B cell (primary cell): ENCODE results near the gene RIN2. TPM values are rescaled to one million over a fixed set of nuclear protein-coding genes. Genes with fewer than 3 reads are reported as not detected.

ENCODE experiments used
- ATAC-seq: fragments of 200-7000 bp; cut with Tn5 transposase; one replicate; pipeline ENCODE4 v1.10.0; 2021; ENCODE audit warnings: low read depth, mild to moderate bottlenecking, moderate number of reproducible peaks, moderate library complexity
- CTCF ChIA-PET: fragments of 350-600 bp; sonication (Branson Sonifier 250); formaldehyde crosslinking; loops from one replicate; lab custom pipeline; 2021; ENCODE audit warnings: antibody characterized with exemption, inconsistent platforms; lab: Charles Lee
- POLR2A ChIA-PET: fragments of 350-600 bp; sonication (Branson Sonifier 250); formaldehyde crosslinking; loops from one replicate; lab custom pipeline; 2021; ENCODE audit warnings: antibody characterized with exemption; lab: Charles Lee
- DNase-seq: peaks from one replicate; pipeline ENCODE4 v3.0.0; 2013
- H2AFZ ChIP-seq: 2 replicates; pipeline ENCODE4 v1.6.1; 2012; ENCODE audit warnings: mild to moderate bottlenecking, low read depth, low read length; ENCODE audit not compliant: insufficient read depth, poor library complexity, severe bottlenecking
- H3K27ac ChIP-seq, 2 donors: 1 replicate in 1 of 2; 2 replicates in 1 of 2; pipeline ENCODE4 v1.5.1; 2012 to 2013; ENCODE audit warnings: low read length in 2 of 2, mild to moderate bottlenecking in 2 of 2, moderate library complexity in 1 of 2
- H3K27me3 ChIP-seq, 4 experiments: fragments of 200-600 bp in 1 of 4; sonication (generic) in 1 of 4; replicated peaks in 1 of 4; 1 replicate in 2 of 4; 2 replicates in 2 of 4; pipeline versions ENCODE4 v1.6.1 to v1.7.0; 2013 to 2016; ENCODE audit warnings: low read length in 3 of 4, mild to moderate bottlenecking in 2 of 4, mixed read lengths in 1 of 4, moderate library complexity in 1 of 4; ENCODE audit not compliant: insufficient read depth in 4 of 4, control insufficient read depth in 3 of 4; ENCODE audit errors: control extremely low read depth in 1 of 4
- H3K36me3 ChIP-seq, 2 experiments: replicated peaks in 1 of 2; 1 replicate in 1 of 2; 2 replicates in 1 of 2; pipeline versions ENCODE4 v1.6.1 to v1.7.1; 2013; ENCODE audit warnings: low read length in 1 of 2; ENCODE audit not compliant: insufficient read depth in 2 of 2, control insufficient read depth in 1 of 2; ENCODE audit errors: control extremely low read depth in 1 of 2, extremely low read depth in 1 of 2
- H3K4me1 ChIP-seq, 2 donors: fragments of 200-600 bp in 1 of 2; sonication (generic) in 1 of 2; 1 replicate in 1 of 2; 2 replicates in 1 of 2; pipeline versions ENCODE4 v1.5.1 to v1.6.1; 2013 to 2017; ENCODE audit warnings: low read length in 2 of 2; ENCODE audit not compliant: control insufficient read depth in 2 of 2, insufficient read depth in 2 of 2
- H3K4me2 ChIP-seq: replicated peaks from 2 replicates; pipeline ENCODE3; 2012; ENCODE audit warnings: mild to moderate bottlenecking, low read depth, low read length; ENCODE audit not compliant: poor library complexity, severe bottlenecking
- H3K4me3 ChIP-seq, 5 experiments: fragments of 200-600 bp in 1 of 5; sonication (generic) in 1 of 5; 1 replicate in 3 of 5; 2 replicates in 2 of 5; pipeline versions ENCODE4 v1.5.1 to v1.7.0; 2011 to 2016; ENCODE audit warnings: low read length in 4 of 5, mild to moderate bottlenecking in 4 of 5, low read depth in 2 of 5, control low read depth in 1 of 5, moderate library complexity in 1 of 5; ENCODE audit not compliant: insufficient read depth in 1 of 5; ENCODE audit errors: control extremely low read depth in 1 of 5, extremely low read depth in 1 of 5
- H3K79me2 ChIP-seq: fragments of 200-600 bp; sonication (generic); one replicate; pipeline ENCODE4 v1.6.0; 2016; ENCODE audit warnings: low read length; ENCODE audit not compliant: control insufficient read depth, insufficient read depth
- H3K9ac ChIP-seq: fragments of 200-600 bp; sonication (generic); 2 replicates; pipeline ENCODE4 v1.6.1; 2017; ENCODE audit warnings: mild to moderate bottlenecking, low read length, moderate library complexity
- H3K9me3 ChIP-seq, 3 donors: one replicate each; pipeline versions ENCODE4 v1.6.1 to v1.7.1; 2013; ENCODE audit warnings: low read length in 2 of 3; ENCODE audit not compliant: control insufficient read depth in 2 of 3, insufficient read depth in 1 of 3; ENCODE audit errors: control extremely low read depth in 1 of 3
- H4K20me1 ChIP-seq: 2 replicates; pipeline ENCODE4 v1.6.0; 2012; ENCODE audit warnings: mild to moderate bottlenecking, low read length; ENCODE audit not compliant: insufficient read depth, control insufficient read depth, poor library complexity, severe bottlenecking
- H3K27ac Mint-ChIP-seq: one replicate; pipeline ENCODE4 v1.8.0; 2021; ENCODE audit warnings: mixed read lengths
- H3K27me3 Mint-ChIP-seq: one replicate; pipeline ENCODE4 v1.8.0; 2021; ENCODE audit warnings: mixed read lengths
- H3K4me1 Mint-ChIP-seq: one replicate; pipeline ENCODE4 v1.8.0; 2021; ENCODE audit warnings: mixed read lengths
- H3K4me3 Mint-ChIP-seq: one replicate; pipeline ENCODE4 v1.8.0; 2021; ENCODE audit warnings: mixed read lengths
- H3K9me3 Mint-ChIP-seq: one replicate; pipeline ENCODE4 v1.8.0; 2022; ENCODE audit warnings: mixed read lengths; ENCODE audit not compliant: insufficient read depth
- CTCF ChIP-seq: fragments of 200-600 bp; IDR thresholded peaks from one replicate; pipeline ENCODE4 v1.8.0; 2022; ENCODE audit warnings: antibody characterized with exemption, mild to moderate bottlenecking
- EZH2 ChIP-seq: IDR thresholded peaks from 2 replicates; pipeline ENCODE4 v1.6.1; 2012; ENCODE audit warnings: borderline replicate concordance, low read depth, mild to moderate bottlenecking, moderate library complexity, low read length; ENCODE audit not compliant: insufficient read depth, poor library complexity, severe bottlenecking
- WGBS: methylation state at CpG from one replicate; pipeline ENCODE4 v1.1.5; 2013; ENCODE audit warnings: missing lambda C conversion rate; ENCODE audit not compliant: insufficient coverage; 5-methylcytosine and 5-hydroxymethylcytosine counted together
- intact Hi-C: fragments of 100-400 bp; cut with micrococcal nuclease; formaldehyde crosslinking; loops from one replicate; pipeline ENCODE4 v1.10.0; 2022
- polyA plus RNA-seq: library from polyadenylated mRNA; depleted of rRNA; stranded (reverse); fragments of >200 nt; gene quantifications from 2 replicates; pipeline ENCODE4 v1.2.3, GENCODE V29; 2012
- total RNA-seq, 2 donors: library from RNA; stranded (reverse); fragments of 120-200 nt in 1 of 2; gene quantifications; 1 replicate in 1 of 2; 2 replicates in 1 of 2; pipeline versions ENCODE4 v1.2.3 to v1.2.4, GENCODE V29; 2013 to 2022

RIN2 gene
- total and polyA plus RNA-seq, 2 donors (not counting 1 experiment from before 2014, with no cell fraction given): 0.15 to 0.32 TPM

DNA sequence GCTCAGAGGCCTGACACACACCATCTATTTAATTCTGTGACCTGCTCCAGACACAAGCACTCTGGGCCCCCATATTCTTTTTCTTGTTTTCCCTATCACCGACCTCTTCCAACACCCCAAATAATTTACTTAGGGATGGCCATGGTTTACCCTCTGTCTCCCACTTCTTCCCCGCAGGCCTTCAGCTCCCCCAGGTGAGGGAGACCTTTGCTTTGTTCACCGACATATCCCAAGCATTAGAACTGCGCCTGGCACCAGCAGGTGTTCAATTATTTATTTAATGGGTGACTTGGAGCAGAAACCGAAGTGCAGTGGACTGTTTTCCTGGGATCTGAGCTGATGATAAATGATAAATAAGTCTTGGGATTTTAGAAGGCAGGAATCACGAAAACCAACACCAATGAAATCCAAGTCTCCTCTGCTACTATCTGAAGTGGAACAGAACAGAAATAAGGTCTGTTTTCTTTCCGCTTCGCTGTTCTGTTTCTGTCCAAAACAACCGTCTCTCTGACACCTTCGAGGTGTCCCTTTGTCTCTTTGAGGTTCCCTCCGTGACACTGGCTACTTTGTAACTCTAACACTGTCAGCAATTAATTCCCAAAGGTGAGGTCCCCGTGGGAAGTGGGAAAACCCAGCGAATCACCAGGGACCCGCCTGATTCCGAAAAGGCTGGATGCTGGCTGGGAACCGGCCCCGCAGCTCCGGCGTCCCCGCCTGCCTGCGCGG, 1.1 kb upstream of the RIN2 start:
- intact Hi-C loops: loop anchor here (5.0 kb wide), 1 partner anchor 50 kb away; no protein-coding TSS in a partner anchor
- H3K79me2 ChIP-seq: no peaks in the 10 kb centered on the region
- peak overlapping the region; percentile 80 for H2AFZ ChIP-seq
- ATAC-seq (no peak), DNase-seq (no peak)
- peaks cover 24 to 26% of the 10 kb centered on the region in 2 donors for H3K4me1 ChIP-seq
- no peak overlapping the region for H3K27ac ChIP-seq
- Mint-ChIP-seq H3K9me3 (no peaks in the 10 kb centered on the region), H3K27ac (no peak overlapping the region), H3K4me1 (peaks cover 19% of the 10 kb centered on the region), H3K4me3 (peak overlapping the region; percentile 14), H3K27me3 (peaks cover 39% of the 10 kb centered on the region)
- TF ChIP-seq EZH2: no peak
- no peak for TF ChIP-seq CTCF
- peak overlapping the region in 4 of 5 experiments; percentile 54 to 65 (median 63) for H3K4me3 ChIP-seq
- peak overlapping the region; percentile 67 for H3K9ac ChIP-seq
- WGBS: 22% methylated on average over 17 of the region's 22 CpGs
- H3K27me3 ChIP-seq: peaks cover 0 to 34% (median 15%) of the 10 kb centered on the region in 4 experiments
- CTCF ChIA-PET: interaction anchor here (0.6 kb wide), 1 partner anchor 16 kb away, joined by 3 read pairs; no protein-coding TSS in a partner anchor
- H3K9me3 ChIP-seq: peaks cover 0 to 7% (median 0%) of the 10 kb centered on the region in 3 donors
- peak overlapping the region; percentile 99 for H3K4me2 ChIP-seq
- POLR2A ChIA-PET: interaction anchor here (1.2 kb wide), 1 partner anchor 59 kb away, joined by 3 read pairs; no protein-coding TSS in a partner anchor
- H3K36me3 ChIP-seq: no peaks in the 10 kb centered on the region
- no peaks in the 10 kb centered on the region for H4K20me1 ChIP-seq
